ENCODE data around the gene TNKS1BP1.

Gene TNKS1BP1

GRCh38 chr11:57358543-57358961 lies 33.8 kb upstream of the TNKS1BP1 start:
- H3K27ac ChIP-seq: no peak overlapping the region
- no peak for TF ChIP-seq CTCF (conservative IDR thresholded peaks at IDR 0.05)

- no peak for TF ChIP-seq CTCF (conservative IDR thresholded peaks at IDR 0.05)
- H3K27ac ChIP-seq: no peak overlapping the region
These were observed 33.1 kb upstream of the TNKS1BP1 start for GRCh38 chr11:57357856-57358255.

GRCh38 chr11:57357310-57357709 lies 32.6 kb upstream of the TNKS1BP1 start:
- no peak overlapping the region for H3K27ac ChIP-seq
- no peak for TF ChIP-seq CTCF (conservative IDR thresholded peaks at IDR 0.05)

GRCh38 chr11:57356268-57356667 lies 31.5 kb upstream of the TNKS1BP1 start:
- no peak overlapping the region for H3K27ac ChIP-seq
- TF ChIP-seq CTCF (conservative IDR thresholded peaks at IDR 0.05): no peak

GRCh38 chr11:57354699-57355098 lies 29.9 kb upstream of the TNKS1BP1 start:
- no peak for TF ChIP-seq CTCF (conservative IDR thresholded peaks at IDR 0.05)

GRCh38 chr11:57353852-57354251 lies 29.1 kb upstream of the TNKS1BP1 start:
- no peak for TF ChIP-seq CTCF (conservative IDR thresholded peaks at IDR 0.05)
- no peak overlapping the region for H3K27ac ChIP-seq

More at GRCh38 chr11:57354699-57355098, 29.9 kb upstream of the TNKS1BP1 start:
- H3K27ac ChIP-seq: no peak overlapping the region

GRCh38 chr11:57353446-57353845 lies 28.7 kb upstream of the TNKS1BP1 start:
- no peak for TF ChIP-seq CTCF (conservative IDR thresholded peaks at IDR 0.05)
- H3K27ac ChIP-seq: no peak overlapping the region

GRCh38 chr11:57353036-57353435 lies 28.3 kb upstream of the TNKS1BP1 start:
- no peak for TF ChIP-seq CTCF (conservative IDR thresholded peaks at IDR 0.05)
- no peak overlapping the region for H3K27ac ChIP-seq

Data from VCaP (cell line).